ENCODE data around the gene TMEM240. TPM values are rescaled to one million over a fixed set of nuclear protein-coding genes. Genes with fewer than 3 reads are reported as not detected.

The TMEM240 gene
- total RNA-seq, 4 donors from 2014 or later, result 1.2 to 4.5 (median 1.3) TPM

DNA sequence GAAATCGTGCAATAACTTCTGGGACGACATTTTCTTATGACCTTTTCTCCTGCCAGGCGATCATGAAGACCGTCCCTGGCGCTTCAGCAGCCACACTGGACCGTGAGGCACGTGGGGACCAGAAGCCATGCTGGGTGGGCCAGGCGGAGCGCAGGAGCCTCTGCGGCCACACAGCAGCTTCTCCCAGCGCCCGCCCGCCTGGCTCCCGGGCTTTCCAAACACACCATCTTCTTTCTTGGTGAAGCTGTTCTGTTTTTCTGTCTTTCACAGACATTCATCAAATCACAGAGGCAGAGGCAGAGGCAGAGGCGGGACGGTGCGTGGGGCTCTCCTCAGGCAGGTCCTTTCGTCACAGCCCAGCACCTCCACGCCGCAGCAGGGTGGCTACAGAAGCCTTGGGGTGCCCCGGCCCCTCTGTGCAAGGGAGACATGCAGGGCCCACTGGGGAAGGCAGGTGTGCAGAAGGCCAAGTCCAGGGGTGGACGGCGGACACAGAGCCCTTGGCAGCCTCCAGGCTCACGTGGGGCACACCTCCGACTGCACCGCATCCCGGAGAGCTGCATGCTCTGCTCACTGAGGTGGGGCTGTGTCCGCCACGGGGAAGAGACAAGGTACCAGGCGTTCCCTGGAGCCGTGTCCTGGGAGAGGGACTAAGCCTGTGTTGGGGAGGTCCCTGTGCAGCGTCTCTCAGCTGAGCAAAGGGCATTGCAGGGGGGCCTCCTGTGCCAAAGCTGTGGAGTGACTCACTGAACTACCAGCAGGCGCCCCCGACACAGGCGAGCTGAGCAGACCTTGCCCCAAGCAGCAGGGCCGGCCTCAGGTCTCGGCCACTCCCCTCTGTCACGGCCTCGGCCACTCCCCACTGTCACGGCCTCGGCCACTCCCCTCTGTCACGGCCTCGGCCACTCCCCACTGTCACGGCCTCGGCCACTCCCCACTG is 2.6 kb upstream of the TMEM240 start:
- Histone ChIP-seq H3K9me3 (no peaks in the 10 kb centered on the region), H3K27me3 (no peaks in the 10 kb centered on the region), H3K27ac (no peak overlapping the region), H3K4me1 (peaks cover 23 to 37% of the 10 kb centered on the region in 2 donors), H3K4me3 (replicated peaks in 1 of 3) (no peak overlapping the region), H3K36me3 (peaks cover 4 to 5% of the 10 kb centered on the region in 2 donors)
- TF ChIP-seq CTCF (IDR thresholded peaks at IDR 0.05) (no peak), POLR2A (IDR thresholded peaks at IDR 0.05) (no peak)
- WGBS, 2 donors, result 92 to 94% methylated on average over 30 to 35 of the region's 45 CpGs
- intact Hi-C loops (cut with DNase I), result no loop called here
- no peak for DNase-seq

GRCh38 chr1:1541956-1542765 is 1.7 kb upstream of the TMEM240 start:
- no peaks in the 10 kb centered on the region for H3K27me3 ChIP-seq
- H3K9me3 ChIP-seq, result no peaks in the 10 kb centered on the region
- no peak for DNase-seq
- H3K36me3 ChIP-seq, result peaks cover 4 to 5% of the 10 kb centered on the region in 2 donors
- no peak overlapping the region for H3K27ac ChIP-seq
- no peak for TF ChIP-seq CTCF (IDR thresholded peaks at IDR 0.05)
- TF ChIP-seq POLR2A (IDR thresholded peaks at IDR 0.05), result no peak
- peaks cover 23 to 37% of the 10 kb centered on the region in 2 donors for H3K4me1 ChIP-seq
- intact Hi-C loops (cut with DNase I), result no loop called here
- no peak overlapping the region for H3K4me3 ChIP-seq (replicated peaks in 1 of 3)
- WGBS, 2 donors, result 89 to 90% methylated on average over 18 to 27 of the region's 37 CpGs

GRCh38 chr1:1540818-1541628 is 599 bp upstream of the TMEM240 start:
- H3K27me3 ChIP-seq, result no peaks in the 10 kb centered on the region
- WGBS, 2 donors, result 50 to 69% methylated on average over 9 to 23 of the region's 53 CpGs
- peaks cover 23 to 35% of the 10 kb centered on the region in 2 donors for H3K4me1 ChIP-seq
- peaks cover 4 to 5% of the 10 kb centered on the region in 2 donors for H3K36me3 ChIP-seq
- intact Hi-C loops (cut with DNase I), result no loop called here
- H3K27ac ChIP-seq, result peak overlapping the region; percentile 38 to 66 (median 64)
- no peak for DNase-seq
- H3K4me3 ChIP-seq (replicated peaks in 1 of 3), result peak overlapping the region in 1 of 3 donors; percentile 59
- TF ChIP-seq POLR2A (IDR thresholded peaks at IDR 0.05) (no peak), CTCF (IDR thresholded peaks at IDR 0.05) (no peak)
- no peaks in the 10 kb centered on the region for H3K9me3 ChIP-seq

DNA sequence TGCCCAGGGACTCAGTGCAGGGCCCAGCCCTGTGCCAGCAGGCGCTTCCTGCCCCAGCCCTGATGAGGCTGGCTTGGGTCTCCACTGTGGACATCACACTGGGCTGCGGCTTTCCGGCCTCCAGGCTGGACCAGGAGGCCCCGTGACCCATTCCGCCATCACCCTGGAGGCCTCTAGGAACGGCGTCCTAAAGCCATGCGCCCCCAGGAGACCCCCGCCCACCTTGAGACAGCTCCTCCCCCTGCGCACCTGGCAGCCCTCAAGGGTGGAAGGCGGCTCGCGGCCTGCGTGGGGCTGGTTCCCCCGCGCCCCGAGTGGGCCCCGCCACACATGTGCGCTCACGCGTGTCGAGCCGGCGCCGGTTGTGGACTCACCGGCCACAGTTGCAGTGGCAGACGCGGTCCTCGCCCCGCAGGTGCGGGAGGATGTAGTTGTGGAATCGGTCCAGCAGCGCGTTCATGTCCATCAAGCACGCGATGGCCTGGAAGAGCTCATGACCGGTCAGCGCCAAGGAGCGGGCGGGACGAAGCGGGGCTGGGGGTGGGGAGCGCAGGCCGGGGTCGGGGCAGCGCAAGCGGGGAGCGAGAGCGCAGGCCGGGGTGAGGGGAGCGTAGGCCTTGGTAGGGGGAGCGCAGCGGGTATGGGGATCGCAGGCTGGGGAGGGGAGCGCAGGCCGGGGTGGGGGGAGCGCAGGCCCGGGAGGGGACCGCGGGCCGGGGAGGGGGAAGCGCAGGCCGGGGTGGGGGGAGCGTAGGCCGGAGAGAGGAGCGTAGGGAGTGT is 924 bp downstream of the TMEM240 start:
- intact Hi-C loops (cut with DNase I), result no loop called here
- Histone ChIP-seq H3K4me3 (replicated peaks in 1 of 3) (peak overlapping the region in 1 of 3 donors; percentile 59), H3K9me3 (no peaks in the 10 kb centered on the region), H3K27ac (peak overlapping the region; percentile 32 to 53 (median 46)), H3K4me1 (peaks cover 12 to 20% of the 10 kb centered on the region in 2 donors), H3K27me3 (no peaks in the 10 kb centered on the region), H3K36me3 (peaks cover 4 to 5% of the 10 kb centered on the region in 2 donors)
- DNase-seq, result peak; percentile 73 to 77
- WGBS, 2 donors, result 17 to 71% methylated on average over 4 to 13 of the region's 66 CpGs
- no peak for TF ChIP-seq POLR2A (IDR thresholded peaks at IDR 0.05)
- no peak for TF ChIP-seq CTCF (IDR thresholded peaks at IDR 0.05)

All from thyroid gland (tissue), 4 donors.